PC-3 (cell line): ENCODE data around the gene SAA1. TPM values are rescaled to one million over a fixed set of nuclear protein-coding genes. Genes with fewer than 3 reads are reported as not detected.

Source experiments
- ATAC-seq: fragments of 200-7000 bp; cut with Tn5 transposase; 2 replicates; pipeline ENCODE4 v1.9.1; 2020; ENCODE audit warnings: mild to moderate bottlenecking, moderate library complexity
- BruUV-seq: library from RNA; stranded (reverse); fragments of 400-500 nt; replicated peaks from 2 replicates; lab custom pipeline; 2021; lab: Mats Ljungman, UMichigan
- CTCF ChIA-PET: fragments of 300-600 bp; sonication (Branson Sonifier 250); formaldehyde crosslinking; loops from one replicate; lab custom pipeline; 2022; ENCODE audit warnings: antibody characterized with exemption; lab: Charles Lee
- POLR2A ChIA-PET: fragments of 300-600 bp; sonication (Branson Sonifier 250); formaldehyde crosslinking; loops from one replicate; lab custom pipeline; 2022; ENCODE audit warnings: antibody characterized with exemption; ENCODE audit not compliant: unreplicated experiment; lab: Charles Lee
- DNase-seq: peaks from one replicate; pipeline ENCODE4 v3.0.0-alpha.2; 2015
- H2AFZ ChIP-seq: fragments of 300-600 bp; sonication (generic); 2 replicates; pipeline ENCODE4 v1.6.0; 2016; ENCODE audit warnings: antibody characterized with exemption, low read length
- H3F3A ChIP-seq: fragments of 300-600 bp; sonication (generic); one replicate; pipeline ENCODE4 v1.6.0; 2017; ENCODE audit warnings: antibody characterized with exemption, low read length, control low read depth, mild to moderate bottlenecking; ENCODE audit not compliant: unreplicated experiment
- H3K27ac ChIP-seq: fragments of 300-600 bp; sonication (generic); 2 replicates; pipeline ENCODE4 v1.5.1; 2016; ENCODE audit warnings: mild to moderate bottlenecking, low read length
- H3K27me3 ChIP-seq: fragments of 300-600 bp; sonication (generic); 2 replicates; pipeline ENCODE4 v1.6.1; 2016; ENCODE audit warnings: low read length, mixed read lengths
- H3K36me3 ChIP-seq: fragments of 300-600 bp; sonication (generic); 2 replicates; pipeline ENCODE4 v1.6.1; 2016; ENCODE audit warnings: low read depth, mixed run types, low read length, mixed read lengths
- H3K4me1 ChIP-seq: fragments of 300-600 bp; sonication (generic); 2 replicates; pipeline ENCODE4 v1.5.1; 2016; ENCODE audit warnings: low read length; ENCODE audit not compliant: insufficient read depth
- H3K4me2 ChIP-seq: fragments of 300-600 bp; sonication (generic); 2 replicates; pipeline ENCODE4 v1.6.0; 2016; ENCODE audit warnings: low read length
- H3K4me3 ChIP-seq: fragments of 300-600 bp; sonication (generic); 2 replicates; pipeline ENCODE4 v1.5.1; 2016; ENCODE audit warnings: mild to moderate bottlenecking, low read length, mixed read lengths
- H3K79me2 ChIP-seq: fragments of 300-600 bp; sonication (generic); 2 replicates; pipeline ENCODE4 v1.6.1; 2017; ENCODE audit warnings: low read length, mixed read lengths
- H3K9ac ChIP-seq: fragments of 300-600 bp; sonication (generic); 2 replicates; pipeline ENCODE4 v1.6.0; 2016; ENCODE audit warnings: mild to moderate bottlenecking, low read length
- H3K9me2 ChIP-seq: fragments of 300-600 bp; sonication (generic); replicated peaks from 2 replicates; pipeline ENCODE4 v1.6.1; 2016; ENCODE audit warnings: mixed run types, low read length, mixed read lengths
- H3K9me3 ChIP-seq: fragments of 300-600 bp; sonication (generic); 2 replicates; pipeline ENCODE4 v1.6.1; 2016; ENCODE audit warnings: low read length, mixed read lengths
- H4K20me1 ChIP-seq: fragments of 300-600 bp; sonication (generic); 2 replicates; pipeline ENCODE4 v1.6.1; 2016; ENCODE audit warnings: low read length, mixed read lengths
- CTCF ChIP-seq: fragments of 300-600 bp; sonication (generic); conservative IDR thresholded peaks from 2 replicates; pipeline ENCODE4 v1.5.1; 2017; ENCODE audit warnings: antibody characterized with exemption, low read depth, mild to moderate bottlenecking, low read length
- EZH2 ChIP-seq: fragments of 300-600 bp; sonication (generic); IDR thresholded peaks from one replicate; pipeline ENCODE4 v1.6.1; 2017; ENCODE audit warnings: antibody characterized with exemption, mild to moderate bottlenecking, low read length; ENCODE audit not compliant: unreplicated experiment
- EZH2phosphoT487 ChIP-seq: fragments of 300-600 bp; sonication (generic); IDR thresholded peaks from 2 replicates; pipeline ENCODE4 v1.6.1; 2018; ENCODE audit warnings: mild to moderate bottlenecking, antibody characterized with exemption, low read length, borderline replicate concordance
- intact Hi-C: fragments of 100-400 bp; cut with micrococcal nuclease; formaldehyde crosslinking; loops from 2 replicates; pipeline ENCODE4 v1.9.0; 2023
- total RNA-seq: library from RNA; depleted of rRNA; stranded (reverse); fragments of >200 nt; gene quantifications from 2 replicates; pipeline ENCODE4 v1.2.3, GENCODE V29; 2014; rRNA removed

SAA1 gene
- total RNA-seq, 1 experiment from 2014 or later = not detected

GRCh38 chr11:18315893-18316292, 49.8 kb downstream of the SAA1 start:
- Histone ChIP-seq H3K9me3 (no peaks in the 10 kb centered on the region), H4K20me1 (no peaks in the 10 kb centered on the region), H2AFZ (no peak overlapping the region), H3K27me3 (no peaks in the 10 kb centered on the region), H3K27ac (no peak overlapping the region), H3K4me1 (peaks cover 18% of the 10 kb centered on the region), H3K4me2 (no peak overlapping the region), H3K79me2 (peaks cover 57% of the 10 kb centered on the region), H3K36me3 (no peaks in the 10 kb centered on the region; the same call in 1 of the 2 replicates), H3K9me2 (no peaks in the 10 kb centered on the region), H3K9ac (no peak overlapping the region), H3F3A (no peaks in the 10 kb centered on the region), H3K4me3 (no peak overlapping the region)
- TF ChIP-seq CTCF = no peak
- no peak for TF ChIP-seq EZH2
- no peak for TF ChIP-seq EZH2phosphoT487
- ChIA-PET CTCF (no interaction called here), POLR2A (no interaction called here)
- no TSS peak for BruUV-seq
- intact Hi-C loops = no loop called here
- DNase-seq (no peak), ATAC-seq (no peak)

GRCh38 chr11:18317551-18317950, 51.5 kb downstream of the SAA1 start:
- Histone ChIP-seq H3K4me2 (no peak overlapping the region), H3K9me3 (no peaks in the 10 kb centered on the region), H3K79me2 (peaks cover 66% of the 10 kb centered on the region), H2AFZ (no peak overlapping the region), H3F3A (no peaks in the 10 kb centered on the region), H3K4me1 (peaks cover 19% of the 10 kb centered on the region), H3K27me3 (no peaks in the 10 kb centered on the region), H3K9me2 (no peaks in the 10 kb centered on the region), H3K4me3 (no peak overlapping the region), H3K9ac (no peak overlapping the region), H4K20me1 (no peaks in the 10 kb centered on the region), H3K36me3 (no peaks in the 10 kb centered on the region; the same call in 1 of the 2 replicates), H3K27ac (no peak overlapping the region)
- POLR2A ChIA-PET = no interaction called here
- intact Hi-C loops = no loop called here
- no TSS peak for BruUV-seq
- DNase-seq (no peak), ATAC-seq (no peak)
- CTCF ChIA-PET = no interaction called here
- TF ChIP-seq CTCF (no peak), EZH2phosphoT487 (no peak), EZH2 (no peak)

Other genes with a start within 250 kb of the SAA1 start
- 0.07 TPM in 1 of 2 replicates, not detected in the other for gene TPH1, start 220.0 kb upstream of the SAA1 start, total RNA-seq
- 21.5 and 25.4 TPM in 2 replicates for gene SAAL1, start 160.2 kb upstream of the SAA1 start, total RNA-seq
- gene MRGPRX3, start 133.7 kb upstream of the SAA1 start, total RNA-seq = not detected in 2 replicates
- gene MRGPRX4, start 93.4 kb upstream of the SAA1 start, total RNA-seq = not detected in 2 replicates
- not detected in 2 replicates for gene SAA4, start 29.5 kb upstream of the SAA1 start, total RNA-seq
- not detected in 2 replicates for gene SAA2, start 17.6 kb upstream of the SAA1 start, total RNA-seq
- gene HPS5, start 55.9 kb downstream of the SAA1 start, total RNA-seq = 15.2 and 15.6 TPM in 2 replicates
- 32.7 and 33.5 TPM in 2 replicates for gene GTF2H1, start 56.3 kb downstream of the SAA1 start, total RNA-seq
- gene LDHA, start 128.3 kb downstream of the SAA1 start, total RNA-seq = 1,402 and 1,441 TPM in 2 replicates
- gene LDHC, start 146.1 kb downstream of the SAA1 start, total RNA-seq = 0.15 TPM in 1 of 2 replicates, not detected in the other
- gene LDHAL6A, start 189.6 kb downstream of the SAA1 start, total RNA-seq = not detected in 2 replicates